Right atrium auricular region (tissue), 2 donors: Measurements from ENCODE around the gene MAN2A1. TPM values are rescaled to one million over a fixed set of nuclear protein-coding genes. Genes with fewer than 3 reads are reported as not detected.

Experiments
- DNase-seq: peaks from one replicate; pipeline ENCODE4 v3.0.0-alpha.2; 2019; ENCODE audit warnings: low spot score
- H3K27ac ChIP-seq, 2 donors: fragments of 200-600 bp; sonication (generic); 1 replicate in 1 of 2; 2 replicates in 1 of 2; pipeline ENCODE4 v1.5.1; 2016 to 2019
- H3K27me3 ChIP-seq, 2 donors: fragments of 200-600 bp; sonication (generic); one replicate each; pipeline versions ENCODE4 v1.5.1 to v1.6.0; 2017 to 2019
- H3K36me3 ChIP-seq: fragments of 200-600 bp; sonication (generic); one replicate; pipeline ENCODE4 v1.5.1; 2016
- H3K4me1 ChIP-seq, 2 donors: fragments of 200-600 bp; sonication (generic); one replicate each; pipeline versions ENCODE4 v1.5.1 to v1.6.0; 2017 to 2019
- H3K4me3 ChIP-seq, 2 donors: fragments of 200-600 bp; sonication (generic); 1 replicate in 1 of 2; 2 replicates in 1 of 2; pipeline ENCODE4 v1.5.1; 2017 to 2019; ENCODE audit warnings: mild to moderate bottlenecking in 1 of 2, moderate library complexity in 1 of 2
- H3K9me3 ChIP-seq, 2 donors: fragments of 200-600 bp; sonication (generic); one replicate each; pipeline ENCODE4 v1.5.1; 2019
- total RNA-seq, 2 donors: library from RNA; depleted of rRNA; stranded (reverse); fragments of >200 nt; gene quantifications; one replicate each; pipeline ENCODE4 v1.1.0, GENCODE V29; 2016
- TF ChIP-seq, protein P1 (sequence below), 2 donors: fragments of 200-600 bp; sonication (generic); IDR thresholded peaks; one replicate each; pipeline ENCODE4 v1.5.1; 2019; ENCODE audit warnings: antibody characterized with exemption in 2 of 2

MAN2A1 gene
- total RNA-seq, 2 donors from 2014 or later, result 10.0 to 10.4 TPM

DNA sequence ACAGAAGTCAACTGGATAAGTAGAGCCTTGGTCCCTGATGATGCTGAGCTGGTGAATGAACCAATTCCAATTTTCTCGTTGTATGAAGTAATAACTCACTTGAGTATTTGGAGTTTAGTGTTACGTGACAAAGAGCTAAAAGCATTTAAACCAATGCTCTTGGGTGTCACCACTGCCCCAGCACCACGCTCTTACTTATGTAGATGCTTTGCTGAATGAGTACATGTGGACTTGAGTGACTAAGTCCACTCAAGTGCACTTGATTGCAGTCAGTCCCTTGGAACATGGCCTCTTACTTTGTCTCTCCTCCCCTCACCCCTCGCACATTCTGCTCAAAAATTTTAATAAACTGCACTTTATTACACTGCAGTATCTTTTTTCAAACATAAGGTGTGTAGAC, 184.0 kb downstream of the MAN2A1 start:
- Histone ChIP-seq H3K27ac (no peak overlapping the region), H3K36me3 (no peaks in the 10 kb centered on the region), H3K4me1 (no peaks in the 10 kb centered on the region), H3K4me3 (no peak overlapping the region), H3K9me3 (no peaks in the 10 kb centered on the region), H3K27me3 (no peaks in the 10 kb centered on the region)
- no peak for DNase-seq
- TF ChIP-seq, protein P1, sequence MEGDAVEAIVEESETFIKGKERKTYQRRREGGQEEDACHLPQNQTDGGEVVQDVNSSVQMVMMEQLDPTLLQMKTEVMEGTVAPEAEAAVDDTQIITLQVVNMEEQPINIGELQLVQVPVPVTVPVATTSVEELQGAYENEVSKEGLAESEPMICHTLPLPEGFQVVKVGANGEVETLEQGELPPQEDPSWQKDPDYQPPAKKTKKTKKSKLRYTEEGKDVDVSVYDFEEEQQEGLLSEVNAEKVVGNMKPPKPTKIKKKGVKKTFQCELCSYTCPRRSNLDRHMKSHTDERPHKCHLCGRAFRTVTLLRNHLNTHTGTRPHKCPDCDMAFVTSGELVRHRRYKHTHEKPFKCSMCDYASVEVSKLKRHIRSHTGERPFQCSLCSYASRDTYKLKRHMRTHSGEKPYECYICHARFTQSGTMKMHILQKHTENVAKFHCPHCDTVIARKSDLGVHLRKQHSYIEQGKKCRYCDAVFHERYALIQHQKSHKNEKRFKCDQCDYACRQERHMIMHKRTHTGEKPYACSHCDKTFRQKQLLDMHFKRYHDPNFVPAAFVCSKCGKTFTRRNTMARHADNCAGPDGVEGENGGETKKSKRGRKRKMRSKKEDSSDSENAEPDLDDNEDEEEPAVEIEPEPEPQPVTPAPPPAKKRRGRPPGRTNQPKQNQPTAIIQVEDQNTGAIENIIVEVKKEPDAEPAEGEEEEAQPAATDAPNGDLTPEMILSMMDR (IDR thresholded peaks at IDR 0.05), result no peak

DNA sequence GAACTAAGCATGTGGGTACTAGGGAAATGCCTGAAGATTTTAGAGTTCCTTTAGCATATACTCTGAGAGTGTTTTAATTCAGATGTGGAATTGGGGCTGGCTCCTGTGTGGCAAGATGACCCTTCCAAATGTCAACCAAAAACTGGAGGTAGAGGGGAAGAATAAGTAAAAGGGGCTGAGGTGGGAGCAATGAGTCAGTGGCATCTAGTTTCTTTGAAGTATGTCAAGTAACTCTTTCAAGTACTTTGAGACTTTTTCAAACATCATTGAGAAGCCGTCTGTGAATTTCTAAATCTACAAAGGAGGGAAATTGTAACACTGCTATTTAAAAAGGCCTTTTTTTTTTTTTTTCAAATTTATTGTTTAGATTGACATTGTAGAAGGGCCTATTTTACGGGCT, 184.4 kb downstream of the MAN2A1 start:
- Histone ChIP-seq H3K4me3 (no peak overlapping the region), H3K27me3 (no peaks in the 10 kb centered on the region), H3K36me3 (no peaks in the 10 kb centered on the region), H3K4me1 (no peaks in the 10 kb centered on the region), H3K9me3 (no peaks in the 10 kb centered on the region), H3K27ac (no peak overlapping the region)
- no peak for DNase-seq
- TF ChIP-seq, protein P1 (IDR thresholded peaks at IDR 0.05), result no peak

DNA sequence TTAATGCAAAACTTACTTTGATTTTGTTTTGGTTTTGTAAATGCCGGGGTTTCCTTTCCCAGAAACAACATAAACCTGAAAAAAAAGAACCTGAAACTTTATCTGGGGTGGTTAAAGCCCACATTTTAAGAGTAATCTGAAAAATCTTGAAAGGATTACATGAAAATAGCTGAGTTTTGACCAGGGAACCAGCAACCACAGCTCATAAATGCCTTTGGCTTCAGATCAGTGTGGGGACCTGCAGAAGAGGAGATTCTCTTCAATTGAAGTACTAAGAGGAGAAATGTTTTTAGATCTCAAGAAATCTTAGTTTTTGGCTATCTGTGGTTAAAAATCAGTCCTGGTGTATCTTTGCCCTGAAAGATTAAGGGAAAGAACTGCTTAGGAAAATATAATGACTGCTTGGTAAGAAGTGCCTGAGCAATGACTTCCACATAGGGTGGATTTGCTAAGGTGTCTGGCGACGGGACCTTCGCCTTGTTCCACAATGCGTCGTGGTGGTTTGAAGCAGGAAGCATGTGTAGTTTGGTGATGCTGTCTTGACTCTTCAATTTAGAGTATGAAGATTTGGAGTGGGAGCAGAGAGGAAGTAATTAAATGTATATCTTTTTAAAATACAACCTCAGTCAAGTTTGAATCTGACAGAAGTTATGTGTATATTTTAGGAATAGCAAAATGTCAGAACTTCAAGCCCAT, 186.5 kb downstream of the MAN2A1 start:
- H3K4me3 ChIP-seq, result no peak overlapping the region
- no peaks in the 10 kb centered on the region for H3K27me3 ChIP-seq
- DNase-seq, result no peak
- H3K36me3 ChIP-seq, result no peaks in the 10 kb centered on the region
- H3K27ac ChIP-seq, result no peak overlapping the region
- TF ChIP-seq, protein P1 (IDR thresholded peaks at IDR 0.05), result no peak
- H3K4me1 ChIP-seq, result no peaks in the 10 kb centered on the region
- no peaks in the 10 kb centered on the region for H3K9me3 ChIP-seq

DNA sequence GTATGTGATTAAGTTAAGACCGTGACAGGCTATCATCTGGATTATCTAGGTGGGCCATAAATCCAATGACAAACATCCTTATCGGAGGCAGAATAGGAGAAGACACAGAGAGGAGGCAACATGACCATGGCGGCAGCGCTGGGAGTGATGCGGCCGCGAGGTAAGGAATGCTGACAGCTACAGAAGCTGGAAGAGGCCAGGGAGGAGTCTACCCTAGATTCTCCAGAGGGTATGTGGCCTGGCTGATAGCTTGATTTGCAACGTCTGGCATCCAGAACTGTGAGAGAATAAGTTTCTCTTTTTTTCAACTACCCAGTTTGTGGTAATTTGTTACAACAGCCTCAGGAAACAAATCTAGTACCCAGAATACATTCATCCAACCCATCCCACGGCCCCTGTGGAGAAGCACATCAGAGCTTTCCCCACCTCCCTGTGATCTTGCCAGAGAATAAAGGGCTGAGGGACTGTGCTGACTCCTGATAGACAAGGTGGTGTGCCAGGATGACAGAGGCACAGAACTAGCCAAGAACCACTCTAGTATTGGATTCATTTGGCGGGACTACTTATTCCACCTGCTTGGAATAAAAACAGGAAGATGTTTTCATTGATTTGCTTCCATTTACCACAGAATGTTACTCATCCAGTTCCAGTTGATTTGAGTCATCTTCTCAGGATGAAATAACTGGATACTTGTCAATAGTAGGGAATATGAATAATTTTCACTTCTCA, 187.4 kb downstream of the MAN2A1 start:
- Histone ChIP-seq H3K27ac (no peak overlapping the region), H3K36me3 (no peaks in the 10 kb centered on the region), H3K27me3 (no peaks in the 10 kb centered on the region), H3K4me1 (no peaks in the 10 kb centered on the region), H3K9me3 (no peaks in the 10 kb centered on the region), H3K4me3 (no peak overlapping the region)
- no peak for DNase-seq
- TF ChIP-seq, protein P1 (IDR thresholded peaks at IDR 0.05), result no peak

DNA sequence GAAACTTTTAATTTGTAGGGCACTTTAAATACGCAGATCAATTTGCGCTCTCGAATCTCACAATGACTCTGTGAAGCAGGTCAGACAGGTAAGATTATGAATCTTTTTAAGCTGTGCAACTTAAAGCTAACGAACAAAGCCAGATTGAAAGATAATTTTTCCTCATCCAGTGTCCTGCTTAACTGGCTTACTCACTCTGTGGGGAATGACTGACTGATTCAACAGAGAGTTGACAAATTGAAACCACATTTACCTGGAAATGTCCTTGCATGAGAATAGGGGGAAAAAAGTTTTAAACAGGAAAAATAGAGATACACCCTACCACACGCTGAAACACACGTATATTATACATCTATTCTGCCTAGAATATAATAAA, 187.9 kb downstream of the MAN2A1 start:
- Histone ChIP-seq H3K27ac (no peak overlapping the region), H3K27me3 (no peaks in the 10 kb centered on the region), H3K4me1 (no peaks in the 10 kb centered on the region), H3K36me3 (no peaks in the 10 kb centered on the region), H3K4me3 (no peak overlapping the region), H3K9me3 (no peaks in the 10 kb centered on the region)
- DNase-seq, result no peak
- TF ChIP-seq, protein P1 (IDR thresholded peaks at IDR 0.05), result no peak
